ENCODE results near the gene COL6A2.

DNA sequence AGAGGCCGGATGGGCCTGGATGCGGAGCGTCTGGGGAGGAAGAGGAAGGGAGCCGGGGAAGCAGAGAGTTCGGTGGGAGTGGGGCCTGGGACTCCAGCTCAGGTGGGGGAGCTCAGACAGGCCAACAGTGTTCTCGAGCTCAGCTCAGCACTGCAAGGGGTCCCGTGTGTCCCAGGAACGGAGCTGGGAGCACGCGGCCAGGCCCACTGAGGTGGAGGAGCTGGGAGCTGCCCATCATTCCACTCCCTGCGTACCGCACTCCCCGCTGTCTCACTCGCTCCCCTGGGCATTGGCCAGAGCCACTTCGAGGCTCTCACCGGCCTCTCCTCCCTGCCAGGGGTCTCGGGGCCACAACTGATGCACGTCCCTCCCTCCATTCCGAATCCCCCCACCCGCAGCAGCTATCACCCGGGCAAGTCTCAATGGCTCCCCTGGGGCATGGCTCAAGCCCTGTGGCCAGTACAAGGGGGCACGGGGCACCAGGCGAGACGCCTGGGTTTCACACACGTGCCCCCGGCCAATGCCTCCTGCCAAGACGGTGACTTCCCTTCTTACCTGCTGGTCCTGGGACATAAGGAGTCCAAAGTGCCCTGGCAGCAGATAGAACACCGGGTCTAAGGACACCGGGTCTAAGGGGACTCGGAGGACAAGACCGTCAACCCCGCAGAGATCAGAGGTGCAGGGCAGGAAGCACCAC lies 30.3 kb upstream of the COL6A2 start:
- TF ChIP-seq CTCF (IDR thresholded peaks at IDR 0.05): no peak
- TF ChIP-seq EZH2 (IDR thresholded peaks at IDR 0.05): no peak

All from neural progenitor cell (in vitro differentiated cells).